GM20431 (cell line): ENCODE measurements around the gene KLF13.

Source experiments
- in situ Hi-C: fragments of 300-500 bp; cut with MseI, MboI; formaldehyde crosslinking; loops from one replicate; pipeline ENCODE4 v1.15.0; 2020; ENCODE audit warnings: low sequenced_read_pairs; ENCODE audit not compliant: unreplicated experiment

KLF13 gene

DNA sequence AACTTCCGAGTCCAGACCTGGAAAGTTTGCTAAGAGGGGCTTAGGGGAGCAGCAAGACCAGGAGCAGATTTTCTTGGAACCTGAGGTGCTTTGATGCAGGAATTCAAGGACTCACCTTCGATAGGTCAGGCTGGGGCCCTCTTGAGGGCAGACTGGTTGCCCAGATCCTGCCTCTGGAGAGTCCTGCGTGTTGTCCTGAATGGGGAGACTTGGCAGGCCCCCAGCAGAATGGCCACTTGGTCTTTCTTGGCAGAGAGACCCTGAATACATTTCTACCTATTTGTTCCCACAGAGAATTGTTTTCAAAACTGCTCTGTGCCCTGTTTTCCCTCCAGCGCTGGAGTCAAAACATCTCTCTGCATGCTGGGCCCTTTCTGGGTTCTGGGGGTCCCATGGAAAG, 4.2 kb downstream of the KLF13 start:
- in situ Hi-C loops: no loop called here

DNA sequence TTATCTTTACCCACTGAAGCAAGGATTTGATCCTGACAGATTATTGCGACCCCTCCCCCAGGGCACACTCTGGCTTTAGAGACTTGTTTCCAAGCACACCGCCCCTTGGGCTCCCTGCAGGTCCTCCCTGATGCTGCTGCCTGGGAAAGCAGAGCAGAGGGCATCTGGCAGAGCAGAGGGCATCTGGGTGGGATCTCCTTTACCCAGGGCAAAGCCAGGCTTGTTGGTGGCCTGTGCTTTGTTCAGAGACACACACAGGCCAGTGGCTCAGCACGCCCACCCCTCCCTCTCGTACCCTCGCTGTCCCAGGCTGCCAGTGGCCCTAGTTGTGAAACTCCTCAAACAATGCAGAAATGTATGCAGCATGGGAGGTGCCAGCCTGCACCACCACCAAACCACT, 4.8 kb downstream of the KLF13 start:
- in situ Hi-C loops: no loop called here

DNA sequence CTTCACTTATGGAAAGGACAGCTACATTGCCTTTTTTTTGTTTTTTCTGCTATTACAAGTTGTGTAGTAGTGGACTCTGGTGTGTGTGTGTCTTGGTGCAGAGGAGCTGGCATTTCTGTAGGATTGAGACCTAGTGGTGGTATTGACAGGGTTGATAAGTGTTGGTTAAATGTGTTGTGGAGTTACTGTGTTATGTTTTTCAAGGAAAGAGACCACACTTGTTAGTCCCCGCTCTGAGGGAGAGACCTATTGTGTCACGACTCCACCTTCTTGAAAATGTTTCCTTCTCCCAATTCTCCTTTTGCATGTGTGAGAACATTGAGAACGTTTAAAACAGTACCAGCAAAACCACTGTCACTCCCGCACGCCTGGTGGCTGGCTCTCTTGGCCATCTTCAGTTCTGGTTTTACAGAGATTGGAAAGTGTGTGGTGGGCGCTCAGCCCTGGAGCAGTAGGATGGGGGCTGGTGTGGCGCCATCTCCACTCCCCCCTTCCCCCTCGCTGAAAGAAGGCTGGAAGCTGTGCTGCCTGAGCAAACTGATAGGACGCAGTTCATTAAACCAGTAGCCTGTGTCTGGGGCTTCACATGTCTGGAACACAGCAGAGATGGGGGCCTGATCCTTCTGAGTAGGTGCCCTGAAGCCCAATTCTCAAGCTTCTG, 5.5 kb downstream of the KLF13 start:
- in situ Hi-C loops: no loop called here

DNA sequence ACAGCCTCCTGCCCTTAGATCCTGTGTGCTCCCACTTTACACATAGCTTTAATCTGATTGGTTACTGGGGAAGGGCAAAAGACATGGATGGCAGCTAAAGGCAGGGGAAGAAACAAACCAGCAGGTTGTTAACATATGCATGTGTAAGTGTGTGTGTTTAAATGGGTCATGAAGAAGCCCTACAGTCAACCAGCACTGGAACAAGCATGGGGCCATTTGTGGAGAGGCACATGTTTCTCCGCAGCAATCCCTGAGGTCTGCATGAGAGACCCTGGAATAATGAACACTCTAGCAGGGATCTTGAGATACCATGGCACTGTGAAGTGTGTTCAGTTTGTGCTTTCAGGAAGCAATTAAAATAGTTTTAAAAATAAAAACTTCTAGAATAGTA, 6.0 kb downstream of the KLF13 start:
- in situ Hi-C loops: no loop called here

DNA sequence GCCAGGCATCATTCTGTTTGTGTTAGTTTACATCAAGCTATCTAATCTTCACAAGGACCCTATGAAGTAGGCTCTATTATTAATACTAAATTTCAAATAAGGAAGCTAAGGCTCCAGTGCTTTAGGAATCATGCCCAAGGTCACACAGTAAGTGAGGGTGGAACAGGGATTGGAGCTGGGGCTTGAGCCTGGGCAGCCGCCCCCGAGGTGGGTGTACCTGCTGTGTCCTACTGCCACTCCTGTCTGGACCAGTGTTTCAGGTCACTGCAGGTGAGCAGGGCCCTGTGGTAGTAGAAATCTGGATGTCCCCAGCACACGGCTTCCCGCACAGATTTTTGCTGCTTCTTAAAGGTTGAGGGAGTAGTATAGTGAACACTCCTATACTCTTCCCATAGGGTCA, 6.5 kb downstream of the KLF13 start:
- in situ Hi-C loops: no loop called here

DNA sequence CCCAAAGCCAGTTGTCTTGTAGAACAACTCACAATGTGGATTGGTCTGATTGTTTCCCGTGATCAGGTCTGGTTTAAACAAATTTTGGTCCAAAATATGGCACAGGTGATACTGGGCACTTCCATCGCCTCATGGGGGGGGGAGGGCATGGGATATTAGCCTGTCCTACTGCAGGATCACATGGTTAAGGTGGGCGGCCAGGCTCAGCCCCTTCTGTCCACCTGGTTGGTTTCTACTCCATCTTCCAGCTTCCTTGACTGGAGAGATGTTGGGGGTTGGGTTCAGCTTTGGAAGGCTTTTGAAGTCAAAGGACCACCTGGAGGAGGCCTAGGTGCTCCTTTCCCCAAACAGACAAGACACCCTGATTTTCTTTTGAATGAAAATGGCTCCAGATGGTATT, 7.2 kb downstream of the KLF13 start:
- in situ Hi-C loops: no loop called here

DNA sequence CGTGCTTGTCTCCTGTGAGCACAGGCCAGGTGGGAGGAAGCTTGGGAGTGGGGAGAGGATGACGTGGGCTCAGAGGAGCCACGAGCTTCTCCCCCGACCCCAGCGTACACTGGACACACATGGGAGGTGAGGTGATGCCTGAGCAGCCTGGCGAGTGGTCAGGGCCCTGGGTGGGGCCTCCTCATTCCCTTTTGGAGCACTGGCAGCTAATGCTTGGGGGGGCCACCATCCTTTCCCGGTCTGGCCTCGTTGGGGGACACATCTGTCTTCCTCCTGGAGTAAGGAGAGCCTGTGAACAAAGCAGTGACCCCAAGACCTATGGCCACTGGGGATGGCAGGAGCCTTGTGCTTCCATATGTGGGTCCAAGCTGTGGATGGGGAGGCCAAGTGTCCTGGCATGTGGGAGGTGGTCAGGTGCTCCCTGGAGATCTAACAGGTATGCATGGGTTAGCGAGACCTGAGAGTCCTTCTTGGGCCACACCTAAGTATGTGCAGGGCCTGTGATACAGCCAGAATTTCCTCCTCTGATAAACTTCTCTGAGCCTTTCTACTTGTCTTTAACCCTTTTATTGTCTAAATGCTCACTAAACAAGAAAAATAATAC, 9.5 kb downstream of the KLF13 start:
- in situ Hi-C loops: no loop called here

DNA sequence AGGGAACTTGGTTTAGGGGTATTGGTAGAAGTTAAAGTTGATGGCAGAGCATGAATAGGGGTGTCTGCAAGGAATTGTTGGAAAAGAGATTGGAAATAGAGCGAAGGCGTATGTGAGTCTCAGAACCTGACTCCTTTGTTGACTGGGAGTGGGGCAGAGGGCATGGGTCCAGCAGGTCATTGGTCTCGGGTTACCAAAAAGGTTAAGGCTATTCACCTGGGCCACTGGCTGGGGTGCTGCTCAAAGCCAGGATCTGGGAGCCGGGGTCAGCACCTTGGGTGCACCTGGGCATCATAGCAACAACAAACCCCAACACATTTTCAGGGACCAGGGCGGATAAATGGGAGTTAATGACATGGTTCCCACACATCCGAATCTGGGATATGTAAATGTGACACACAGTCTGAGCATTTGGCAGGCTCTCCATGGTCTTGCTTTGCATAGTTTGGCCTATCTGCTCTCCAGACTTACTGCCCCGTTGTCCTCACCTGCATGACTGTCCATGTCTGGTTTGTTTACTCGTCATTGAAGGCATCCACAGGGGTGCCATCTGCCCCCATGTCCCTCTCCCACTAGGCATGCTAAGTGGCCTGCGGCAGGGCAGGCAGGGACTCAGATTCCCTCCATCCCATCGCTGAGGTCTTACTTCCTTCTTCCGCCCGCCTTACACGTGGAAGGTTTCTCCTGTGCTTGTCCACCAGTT, 10.1 kb downstream of the KLF13 start:
- in situ Hi-C loops: no loop called here

DNA sequence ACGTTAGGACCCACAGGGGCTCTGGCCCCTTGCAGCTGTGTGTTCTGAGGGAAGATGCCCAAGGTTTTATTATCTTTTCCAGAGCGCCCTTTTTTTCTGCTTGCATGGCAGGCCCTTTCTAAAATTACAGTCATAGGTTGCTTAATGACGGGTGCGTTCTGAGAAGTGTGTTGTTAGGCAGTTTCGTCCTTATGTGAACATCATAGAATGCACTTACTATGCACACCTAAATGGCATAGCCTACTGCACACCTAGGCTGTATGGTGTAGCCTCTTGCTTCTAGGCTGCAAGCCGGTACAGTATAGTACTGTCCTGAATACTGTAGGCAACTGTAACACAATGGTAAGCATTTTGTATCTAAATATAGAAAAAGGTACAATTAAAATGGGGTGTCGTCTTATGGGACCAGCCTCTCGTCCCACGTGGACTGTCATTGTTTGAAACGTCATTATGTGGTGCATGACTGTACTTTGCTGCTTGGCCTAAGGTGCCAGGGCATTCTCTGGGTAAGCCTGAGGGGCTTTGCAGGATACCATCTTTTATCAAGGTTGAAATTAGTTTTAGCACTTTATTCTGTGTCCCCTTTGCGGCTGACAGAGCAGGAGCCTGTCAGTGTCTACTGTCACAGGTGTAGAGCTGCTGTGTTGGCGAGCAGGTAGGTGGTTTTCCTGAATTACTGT, 10.9 kb downstream of the KLF13 start:
- in situ Hi-C loops: no loop called here

DNA sequence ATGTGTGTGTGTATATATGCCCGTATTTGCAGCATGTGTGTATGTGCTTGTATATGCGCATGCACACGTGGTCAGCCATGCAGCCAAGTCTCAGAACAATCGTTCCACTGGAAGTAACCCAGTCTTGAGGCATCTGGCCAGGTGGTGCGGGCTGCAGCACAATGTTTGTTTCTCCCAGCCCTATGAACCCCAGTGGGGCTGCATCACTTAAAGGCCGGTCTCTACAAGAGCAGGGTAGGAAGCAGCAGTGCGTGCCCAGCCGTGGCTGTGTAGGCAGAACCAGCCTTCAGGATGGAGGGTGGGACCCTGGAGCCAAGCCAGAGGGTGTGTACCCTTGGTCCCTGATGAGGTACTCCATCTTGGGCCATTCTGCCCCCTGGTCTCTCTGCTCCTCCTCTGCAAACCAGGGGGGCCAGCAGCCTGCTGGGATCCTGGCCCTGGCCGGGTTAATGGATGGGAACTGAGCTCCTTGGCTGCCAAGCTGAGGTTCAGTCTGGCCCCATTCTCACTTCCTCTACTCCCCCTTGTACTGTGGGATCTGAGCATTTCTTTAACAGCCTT, 11.8 kb downstream of the KLF13 start:
- in situ Hi-C loops: no loop called here

DNA sequence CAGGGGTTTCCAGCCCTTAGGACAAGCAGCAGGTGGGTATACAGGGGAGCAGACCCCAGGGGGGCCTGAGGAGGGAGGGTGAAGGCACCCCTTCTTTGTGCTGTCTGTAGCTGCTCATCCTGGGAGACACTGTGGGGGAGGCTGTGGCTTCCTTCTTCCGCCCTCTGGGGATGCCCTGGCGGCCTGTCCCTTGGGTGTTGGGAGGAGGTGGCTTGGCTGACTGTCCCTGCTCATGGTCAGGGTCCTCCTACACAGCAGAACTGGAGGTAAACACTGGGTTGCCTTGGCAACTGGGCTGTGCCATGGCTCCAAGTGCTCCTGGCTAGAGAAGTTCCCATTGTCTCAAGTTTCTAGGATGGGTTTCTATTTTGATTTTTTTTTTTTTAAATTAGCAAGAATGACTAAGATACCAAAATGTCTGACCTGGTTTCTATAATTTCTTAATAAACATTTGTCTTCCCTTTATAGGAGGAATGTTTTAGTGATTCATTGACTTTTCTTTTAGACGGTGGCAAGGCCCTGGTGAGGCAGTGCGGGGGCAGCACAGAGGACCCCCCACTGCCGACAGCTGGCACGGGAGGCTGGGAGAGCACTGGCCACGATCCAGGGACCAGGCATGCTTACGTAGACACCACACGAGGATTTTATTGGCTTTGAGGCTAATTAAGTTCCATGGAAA, 12.4 kb downstream of the KLF13 start:
- in situ Hi-C loops: no loop called here

DNA sequence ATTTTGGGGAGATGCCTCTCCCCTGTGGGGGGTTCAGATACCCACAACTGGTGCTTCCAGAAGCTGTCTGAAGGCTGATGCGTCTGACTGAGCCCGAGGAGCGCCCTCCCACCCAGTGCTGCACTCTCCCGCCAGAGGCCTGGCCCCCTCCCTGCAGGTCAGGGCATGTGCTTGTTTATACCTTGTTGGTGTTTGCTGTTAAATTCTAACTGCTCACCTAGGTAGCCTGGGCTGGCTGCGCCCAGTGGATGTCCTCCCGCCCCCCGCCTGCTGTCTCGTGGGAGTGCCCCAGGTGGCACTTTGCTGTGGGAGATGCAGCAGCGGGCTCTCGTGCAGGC, 12.9 kb downstream of the KLF13 start:
- in situ Hi-C loops: no loop called here

DNA sequence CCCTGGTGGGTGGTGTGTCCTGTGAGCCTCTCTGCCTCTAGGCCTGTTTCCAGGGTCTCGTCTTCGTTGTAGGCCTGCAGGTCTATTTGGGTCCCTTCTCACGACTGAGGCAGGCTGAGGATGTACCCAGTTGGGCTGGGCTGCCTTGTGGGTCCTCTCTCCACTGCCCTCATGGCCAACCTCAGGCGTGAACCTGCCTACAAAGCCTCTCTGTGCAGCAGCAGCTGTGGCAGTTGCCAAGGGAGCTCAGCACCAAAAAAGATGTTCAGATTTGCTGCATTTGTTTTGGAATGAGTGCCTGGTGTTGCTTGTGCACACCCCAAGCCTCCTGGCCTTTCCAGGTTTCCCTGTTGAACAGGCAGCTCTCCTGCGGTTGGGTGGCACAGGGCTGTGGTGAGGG, 13.4 kb downstream of the KLF13 start:
- in situ Hi-C loops: no loop called here

DNA sequence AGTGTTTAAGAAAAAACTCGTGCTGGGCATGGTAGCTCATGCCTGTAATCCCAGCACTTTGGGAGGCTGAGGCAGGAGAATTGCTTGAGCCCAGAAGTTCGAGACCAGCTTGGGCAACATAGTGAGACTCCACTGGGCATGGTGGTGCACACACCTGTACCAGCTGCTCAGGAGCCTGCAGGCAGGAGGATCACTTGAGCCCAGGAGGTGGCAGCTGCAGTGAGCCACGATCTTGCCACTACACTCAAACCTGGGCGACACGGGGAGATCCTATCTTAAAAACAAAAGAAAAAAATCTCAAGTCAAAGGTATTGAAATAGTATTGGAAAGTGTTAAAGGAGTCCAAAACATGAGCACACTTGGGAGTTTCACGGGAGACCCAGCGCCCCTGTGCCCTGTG, 14.0 kb downstream of the KLF13 start:
- in situ Hi-C loops: no loop called here

DNA sequence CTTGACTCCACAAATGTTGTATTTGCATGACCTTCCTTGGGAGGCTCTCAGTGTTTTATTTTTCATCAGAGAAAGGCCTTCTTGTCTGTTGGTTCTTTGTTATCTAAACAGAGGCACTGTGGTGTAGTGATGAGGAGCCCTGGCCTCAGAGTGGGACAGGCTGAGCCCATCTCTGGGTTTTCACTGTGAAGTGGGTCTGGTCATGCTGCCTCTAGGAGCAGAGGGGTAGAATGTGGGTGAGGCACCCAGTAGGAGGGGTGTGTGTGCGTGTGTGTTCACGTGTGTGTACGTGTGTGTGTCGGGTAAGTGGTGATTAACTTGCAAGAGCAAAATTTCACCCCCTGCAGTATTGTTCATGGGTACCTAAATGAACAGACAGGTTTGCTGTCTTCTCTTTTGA, 14.4 kb downstream of the KLF13 start:
- in situ Hi-C loops: no loop called here

DNA sequence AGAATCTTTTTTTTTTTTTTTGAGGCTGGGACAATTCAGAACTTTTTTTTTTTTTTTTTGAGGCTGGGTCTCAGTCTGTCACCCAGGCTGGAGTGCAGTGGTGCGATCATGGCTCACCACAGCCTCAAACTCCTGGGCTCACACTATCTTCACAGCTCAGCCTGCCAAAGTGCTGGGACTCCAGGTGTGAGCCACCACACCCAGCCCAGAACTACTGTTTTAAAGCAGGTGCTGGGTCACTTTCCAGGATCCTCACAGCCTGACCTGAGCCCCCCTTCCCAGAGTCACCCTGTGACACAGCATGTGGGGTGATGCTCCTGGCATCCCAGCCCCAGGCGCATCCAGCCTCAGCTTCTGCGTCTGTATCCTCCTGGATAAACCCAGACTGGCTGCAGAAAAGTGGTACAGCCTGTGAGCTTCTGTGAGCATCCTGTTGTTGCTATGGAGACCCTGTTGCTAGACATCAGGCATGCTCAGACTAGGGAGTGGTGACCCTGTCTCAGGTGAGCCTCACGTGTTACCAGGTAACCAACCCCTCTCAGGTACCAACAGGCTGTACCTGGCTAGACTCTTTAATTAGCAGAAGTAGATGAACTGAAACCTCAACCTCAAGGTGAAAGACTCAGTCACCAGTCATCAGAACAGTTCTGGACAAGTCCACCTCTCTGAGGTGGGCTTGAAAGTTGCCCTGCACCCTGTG, 15.0 kb downstream of the KLF13 start:
- in situ Hi-C loops: no loop called here

DNA sequence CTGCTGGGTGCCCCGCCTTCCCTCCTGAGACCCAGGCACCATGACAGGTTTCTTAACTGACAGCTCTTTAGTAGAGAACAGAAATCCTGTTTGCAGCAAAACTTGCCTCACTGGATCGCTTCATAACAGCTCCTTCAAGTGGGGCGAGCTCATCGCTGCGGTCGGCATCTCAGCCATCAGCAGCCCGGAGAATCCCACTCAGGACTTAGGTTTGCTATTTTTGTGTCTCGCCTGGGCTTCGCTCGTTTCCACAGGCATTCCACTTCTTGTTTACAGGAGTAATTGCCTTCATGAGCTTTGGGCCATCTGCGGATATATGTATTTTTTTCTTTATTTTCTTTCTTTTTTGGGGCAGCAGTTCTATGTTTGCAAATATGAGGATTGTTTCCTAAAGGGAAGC, 15.7 kb downstream of the KLF13 start:
- in situ Hi-C loops: no loop called here

DNA sequence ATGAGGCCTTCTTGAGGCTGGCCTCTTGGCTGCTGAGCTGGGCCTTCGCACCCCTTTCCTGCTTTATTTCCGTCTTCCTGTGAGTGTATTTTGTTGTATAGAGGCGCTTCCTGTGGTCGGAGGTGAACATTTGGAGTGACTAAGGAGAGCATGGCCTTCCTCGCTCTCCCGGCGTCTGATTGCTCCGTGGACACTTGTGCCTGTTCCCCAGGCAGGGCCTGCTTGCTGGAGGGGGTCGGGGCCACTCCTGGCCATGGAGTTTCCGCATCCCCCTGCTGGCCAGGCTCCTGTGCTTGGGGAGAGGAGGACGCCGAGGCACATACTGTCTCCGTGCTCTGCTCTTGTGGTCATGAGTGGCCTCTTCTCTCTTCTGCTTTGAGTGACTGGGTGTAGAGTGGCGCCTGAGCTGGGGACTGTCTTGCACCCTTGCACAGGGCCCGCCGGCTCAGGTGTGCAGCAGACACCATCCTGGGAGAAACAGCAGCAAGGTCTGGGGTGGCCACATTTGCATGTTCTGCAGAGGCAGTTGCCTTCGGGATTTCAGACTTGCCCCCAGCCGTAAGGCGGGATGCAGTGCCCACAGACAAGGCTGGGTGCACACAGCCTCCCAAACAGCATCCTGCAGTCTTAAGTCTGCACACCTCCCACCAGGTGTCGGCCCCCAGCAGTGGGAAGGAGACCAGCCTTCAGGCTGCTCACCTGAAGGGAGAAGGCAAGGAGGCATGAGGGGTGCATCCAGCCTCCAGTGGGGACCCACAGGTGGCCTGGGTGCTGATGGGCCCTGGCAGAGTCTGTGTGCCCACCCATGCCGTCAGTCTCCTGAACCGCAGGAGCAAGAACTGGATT, 16.4 kb downstream of the KLF13 start:
- in situ Hi-C loops: no loop called here

DNA sequence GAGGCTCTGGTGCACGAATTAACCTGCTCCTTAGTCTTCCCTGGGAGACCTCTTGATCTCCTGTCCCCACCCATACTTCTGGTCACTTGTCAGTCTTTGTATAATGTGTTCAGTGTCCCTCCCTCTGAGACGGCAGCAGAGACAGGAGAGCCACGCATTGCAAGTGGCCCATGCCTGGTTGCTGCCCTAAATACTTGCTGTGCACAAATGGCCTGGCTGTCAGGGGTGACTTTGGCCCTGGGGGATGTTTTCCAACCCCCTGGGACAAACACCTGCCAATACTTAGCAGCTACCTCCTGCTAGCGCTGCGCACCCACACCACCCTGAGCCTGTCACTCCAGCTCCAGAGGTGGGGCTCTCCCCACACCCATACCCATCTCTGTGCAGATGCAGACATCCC, 17.2 kb downstream of the KLF13 start:
- in situ Hi-C loops: no loop called here
